ENCODE measurements around the gene CCDC85C. TPM values are rescaled to one million over a fixed set of nuclear protein-coding genes. Genes with fewer than 3 reads are reported as not detected.

CCDC85C gene
- total and polyA plus RNA-seq, 8 donors: 10.5 to 28.6 (median 15.9) TPM

DNA sequence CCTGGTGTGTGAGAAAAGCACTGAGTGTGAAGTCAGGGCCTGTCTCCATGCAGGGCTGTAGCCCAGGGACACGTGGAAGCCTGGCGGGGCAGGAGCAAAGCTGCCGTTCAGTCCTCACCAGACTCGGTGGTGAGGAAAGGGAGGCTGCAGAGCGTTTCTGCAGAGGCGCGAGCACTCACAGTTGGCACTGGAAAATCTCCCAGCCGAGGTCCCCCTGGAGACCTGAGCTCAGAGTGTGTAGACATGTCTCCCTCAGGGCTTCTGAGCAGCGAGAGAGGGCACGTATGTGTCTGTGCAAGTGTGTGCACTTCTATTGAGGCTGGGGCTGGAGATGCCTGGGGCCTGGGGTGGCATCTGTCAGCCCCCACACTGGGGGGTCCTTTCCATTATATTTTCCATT lies 29.9 kb upstream of the CCDC85C start:
- Histone ChIP-seq H3K27me3 (peaks cover 0 to 12% (median 0%) of the 10 kb centered on the region in 3 donors), H3K4me1 (peaks cover 0 to 4% (median 2%) of the 10 kb centered on the region in 4 donors), H3K36me3 (no peaks in the 10 kb centered on the region), H3K27ac (no peak overlapping the region), H3K9me3 (no peaks in the 10 kb centered on the region), H3K4me3 (no peak overlapping the region)
- intact Hi-C loops (cut with DNase I; ENCODE audit: low total_unique reads): loop anchor here (5.0 kb wide), 1 partner anchor 117 kb away; no protein-coding TSS in a partner anchor
- DNase-seq: no peak
- WGBS, 5 donors: 69 to 84% (median 82%) methylated on average over 9 to 10 of the region's 10 CpGs
- no peak for TF ChIP-seq CTCF (IDR thresholded peaks at IDR 0.05)
- no peak for TF ChIP-seq POLR2A (IDR thresholded peaks at IDR 0.05)
- no peak for TF ChIP-seq EP300 (IDR thresholded peaks at IDR 0.05)
- no peak for TF ChIP-seq POLR2AphosphoS5 (IDR thresholded peaks at IDR 0.05)

GRCh38 chr14:99633141-99633540 lies 29.1 kb upstream of the CCDC85C start:
- Histone ChIP-seq H3K27ac (no peak overlapping the region), H3K9me3 (no peaks in the 10 kb centered on the region), H3K4me3 (no peak overlapping the region), H3K4me1 (peaks cover 0 to 8% (median 7%) of the 10 kb centered on the region in 4 donors), H3K27me3 (peaks cover 0 to 12% (median 0%) of the 10 kb centered on the region in 3 donors), H3K36me3 (no peaks in the 10 kb centered on the region)
- no peak for DNase-seq
- WGBS, 5 donors: 89 to 100% (median 91%) methylated on average over 3 of the region's 3 CpGs
- TF ChIP-seq POLR2A (IDR thresholded peaks at IDR 0.05) (no peak), POLR2AphosphoS5 (IDR thresholded peaks at IDR 0.05) (no peak), CTCF (IDR thresholded peaks at IDR 0.05) (no peak)
- intact Hi-C loops (cut with DNase I; ENCODE audit: low total_unique reads): loop anchor here (5.0 kb wide), 1 partner anchor 116 kb away; no protein-coding TSS in a partner anchor

- H3K27ac ChIP-seq: no peak overlapping the region
- H3K27me3 ChIP-seq: peaks cover 0 to 12% (median 0%) of the 10 kb centered on the region in 3 donors
- H3K36me3 ChIP-seq: no peaks in the 10 kb centered on the region
- WGBS, 5 donors: 82 to 91% (median 88%) methylated on average over 9 of the region's 9 CpGs
- H3K9me3 ChIP-seq: no peaks in the 10 kb centered on the region
- intact Hi-C loops (cut with DNase I; ENCODE audit: low total_unique reads): loop anchor here (5.0 kb wide), 1 partner anchor 115 kb away; no protein-coding TSS in a partner anchor
- no peak overlapping the region for H3K4me3 ChIP-seq
- no peak for DNase-seq
- H3K4me1 ChIP-seq: peaks cover 0 to 8% (median 7%) of the 10 kb centered on the region in 4 donors
- TF ChIP-seq POLR2A (IDR thresholded peaks at IDR 0.05) (no peak), CTCF (IDR thresholded peaks at IDR 0.05) (no peak), POLR2AphosphoS5 (IDR thresholded peaks at IDR 0.05) (no peak), EP300 (IDR thresholded peaks at IDR 0.05) (no peak)
Measured at GRCh38 chr14:99632410-99633035, 28.5 kb upstream of the CCDC85C start.

GRCh38 chr14:99630202-99630601 lies 26.2 kb upstream of the CCDC85C start:
- no peak for DNase-seq
- Histone ChIP-seq H3K36me3 (no peaks in the 10 kb centered on the region), H3K4me1 (peaks cover 0 to 10% (median 7%) of the 10 kb centered on the region in 4 donors), H3K27ac (no peak overlapping the region), H3K4me3 (no peak overlapping the region), H3K27me3 (peaks cover 0 to 13% (median 0%) of the 10 kb centered on the region in 3 donors), H3K9me3 (no peaks in the 10 kb centered on the region)
- no peak for TF ChIP-seq POLR2AphosphoS5 (IDR thresholded peaks at IDR 0.05)
- WGBS, 5 donors: 68 to 75% (median 71%) methylated on average over 7 to 8 of the region's 8 CpGs
- intact Hi-C loops (cut with DNase I; ENCODE audit: low total_unique reads): loop anchor here (5.0 kb wide), 1 partner anchor 113 kb away; no protein-coding TSS in a partner anchor
